DMS79 (cell line): Measurements from ENCODE around the gene DUSP1.

ENCODE experiments used
- DNase-seq: peaks from one replicate; lab custom pipeline; 2025; lab: John Stamatoyannopoulos, UW

The DUSP1 gene

GRCh38 chr5:172762214-172763119, 8.5 kb downstream of the DUSP1 start:
- no peak for DNase-seq

GRCh38 chr5:172760959-172761358, 10.0 kb downstream of the DUSP1 start:
- no peak for DNase-seq

DNA sequence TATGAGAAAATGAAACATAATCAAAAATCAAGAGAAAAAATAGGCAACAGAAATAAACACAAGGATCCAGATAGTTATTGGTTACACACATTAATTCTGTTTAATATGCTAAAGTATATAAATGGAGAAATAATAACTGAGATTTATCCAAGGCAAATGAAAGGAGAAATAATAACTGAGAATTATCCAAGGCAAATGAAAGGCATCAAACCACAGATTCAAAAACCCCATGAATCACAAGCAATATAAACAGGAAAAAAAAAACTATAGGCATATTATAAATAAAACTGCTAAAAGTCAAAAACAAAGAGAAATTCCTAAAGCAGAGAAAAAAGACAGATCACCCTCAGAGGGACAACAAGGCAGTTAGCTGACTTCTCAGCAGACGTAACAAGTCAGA, 10.9 kb downstream of the DUSP1 start:
- no peak for DNase-seq

GRCh38 chr5:172758834-172759149, 12.2 kb downstream of the DUSP1 start:
- DNase-seq, result no peak

DNA sequence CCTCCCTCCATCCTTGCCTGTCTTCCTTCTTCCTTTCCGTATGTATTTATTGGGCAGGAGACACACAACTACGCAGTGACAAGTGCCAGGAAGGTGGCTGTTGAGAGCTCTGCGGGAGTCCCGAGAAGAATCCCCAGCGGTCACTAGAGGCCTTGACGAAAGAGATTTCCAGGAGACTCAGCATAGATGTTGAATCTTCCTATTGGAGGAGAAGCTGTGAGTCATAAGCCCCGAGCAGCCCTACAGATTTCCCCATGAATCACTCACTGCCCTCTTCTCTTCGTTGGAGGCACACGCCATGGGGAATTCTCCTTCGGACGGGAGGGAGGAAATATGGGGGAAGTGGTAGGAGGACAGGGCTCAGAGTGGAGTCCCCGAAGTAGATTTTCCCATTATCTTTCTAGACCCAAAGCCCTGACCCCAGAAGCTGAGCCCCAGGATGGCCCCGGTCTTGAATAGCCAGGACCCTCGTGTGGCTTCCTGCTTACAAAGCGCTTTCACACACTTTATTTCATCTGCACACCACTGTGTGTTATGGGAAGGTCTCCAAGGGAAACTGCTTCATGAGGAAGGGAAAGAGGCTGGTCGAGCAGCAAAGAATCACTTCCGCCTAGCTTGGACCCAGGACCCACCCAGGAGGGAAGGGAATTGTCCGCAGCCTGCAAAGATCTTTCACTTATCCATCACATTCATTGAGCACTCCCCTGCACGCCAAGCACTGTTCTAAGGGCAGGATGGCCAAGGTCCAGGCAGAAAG, 12.7 kb downstream of the DUSP1 start:
- DNase-seq, result no peak

DNA sequence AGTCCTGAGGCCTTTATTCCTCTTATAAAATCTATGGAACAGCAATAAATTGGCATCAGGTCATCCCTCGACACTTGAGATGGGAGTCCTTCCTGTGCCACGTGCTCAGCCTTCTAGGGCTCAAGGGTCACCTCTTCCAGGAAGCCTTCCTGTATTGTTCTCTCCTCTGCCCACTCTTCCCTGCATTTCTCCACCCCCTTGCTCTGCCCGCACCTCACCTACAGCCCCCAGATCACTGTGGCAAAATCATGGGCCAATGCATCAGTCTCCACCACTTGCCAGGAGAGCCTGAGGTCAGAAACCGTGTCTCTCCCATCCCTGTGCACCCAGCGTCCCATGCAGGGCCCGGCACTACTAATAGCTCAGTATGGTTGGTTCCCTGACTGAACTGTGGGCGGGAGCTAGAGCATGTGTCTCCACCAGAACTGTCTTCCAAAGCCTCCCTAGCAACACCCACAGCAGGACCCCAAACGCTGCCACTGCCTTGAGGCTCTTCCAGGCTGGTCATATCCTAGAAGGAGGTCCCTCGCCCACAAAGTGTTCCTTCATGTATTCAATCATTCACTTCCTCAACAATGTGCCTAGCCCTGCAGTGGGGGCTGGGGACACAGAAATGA, 13.5 kb downstream of the DUSP1 start:
- no peak for DNase-seq

GRCh38 chr5:172756764-172757393, 14.1 kb downstream of the DUSP1 start:
- DNase-seq, result no peak

GRCh38 chr5:172754596-172755356, 16.2 kb downstream of the DUSP1 start:
- no peak for DNase-seq

DNA sequence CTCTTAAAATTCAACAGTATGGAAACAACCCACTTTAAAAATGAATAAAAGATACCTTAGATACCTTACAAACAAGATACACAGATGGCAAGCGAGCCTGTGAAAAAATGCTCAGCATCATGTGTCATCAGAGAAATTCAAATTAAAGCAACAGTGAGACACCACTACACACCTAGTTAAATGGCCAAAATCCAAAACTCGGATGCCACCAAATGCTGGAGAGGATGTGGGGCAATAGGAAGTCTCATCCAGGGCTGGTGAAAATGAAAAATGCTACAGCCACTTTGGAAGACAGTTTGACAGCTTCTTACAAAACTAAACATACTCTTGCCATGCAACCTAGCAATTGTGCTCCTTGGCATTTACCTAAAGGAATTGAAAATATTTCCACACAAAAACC, 17.9 kb downstream of the DUSP1 start:
- DNase-seq, result no peak

DNA sequence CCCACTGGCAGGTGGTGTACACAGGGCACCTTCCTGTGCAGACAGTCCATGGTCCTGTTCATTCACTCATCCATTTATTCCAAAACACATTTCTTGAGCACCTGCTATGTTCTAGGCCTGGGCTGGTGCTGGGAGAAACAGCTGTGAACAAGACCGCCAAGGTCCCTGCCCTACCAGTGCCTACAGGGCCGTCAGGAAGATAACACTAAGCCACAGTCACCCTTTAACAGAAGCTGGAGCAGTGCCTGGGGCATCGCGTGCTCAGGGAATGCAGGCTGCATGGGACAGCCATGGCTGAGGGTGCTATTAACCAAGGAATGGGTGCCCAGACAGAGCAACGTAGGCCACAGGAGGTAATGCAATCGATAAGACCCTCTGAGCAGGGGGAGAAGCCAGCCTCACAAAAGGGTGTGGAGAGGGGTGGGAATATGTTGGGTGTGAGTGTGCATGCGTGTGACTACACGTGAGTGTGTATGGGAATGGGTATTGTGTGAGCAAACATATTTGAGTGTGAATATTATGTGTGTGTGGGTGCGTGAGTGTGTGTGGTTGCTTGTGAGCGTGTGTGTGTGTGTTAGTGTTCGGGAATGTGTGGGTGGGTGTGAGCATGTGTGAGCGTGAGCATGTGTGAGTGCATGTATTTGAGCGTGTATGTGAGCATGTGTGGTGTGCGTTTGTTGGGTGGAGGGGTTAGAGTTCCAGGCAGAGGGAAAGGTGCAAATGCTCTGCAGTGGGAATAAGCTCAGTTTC, 19.1 kb downstream of the DUSP1 start:
- no peak for DNase-seq

DNA sequence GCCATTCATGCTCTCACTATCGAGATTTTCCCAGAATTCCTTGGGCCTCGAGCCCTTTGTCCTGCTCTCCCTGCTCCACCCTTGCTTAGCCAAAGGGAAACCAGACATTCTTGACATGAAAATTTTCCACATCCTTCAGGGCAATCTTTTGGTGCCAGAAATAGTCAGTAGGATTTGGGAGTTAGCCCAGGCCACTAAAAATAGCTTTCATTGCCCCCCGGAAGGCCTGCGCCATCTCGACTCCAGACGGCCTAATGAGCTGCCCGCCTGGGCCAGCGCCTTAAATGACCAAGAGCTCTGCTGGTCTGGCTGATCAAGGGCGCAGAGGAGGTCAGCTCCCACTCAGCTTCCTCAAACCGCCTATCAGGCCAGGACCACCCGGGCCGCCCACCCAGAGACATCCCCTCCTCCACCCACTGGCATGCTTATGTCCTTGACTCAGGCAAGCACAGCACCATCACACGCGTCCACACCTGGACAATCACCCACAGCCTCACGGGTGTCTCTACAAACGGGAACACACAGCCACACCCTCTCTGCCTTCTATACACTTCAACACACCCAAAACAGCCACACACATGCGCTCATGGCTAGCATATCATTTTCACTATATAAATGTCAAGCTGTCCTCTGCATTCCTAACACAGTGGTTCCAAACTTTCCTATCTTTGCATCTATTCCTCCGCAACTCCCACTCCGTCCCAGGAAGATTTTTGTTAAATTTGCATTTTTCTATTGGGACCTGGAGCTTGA, 20.9 kb downstream of the DUSP1 start:
- DNase-seq, result no peak

- DNase-seq, result no peak
Observed at GRCh38 chr5:172749076-172749475, 21.9 kb downstream of the DUSP1 start.

GRCh38 chr5:172748341-172748843, 22.6 kb downstream of the DUSP1 start:
- DNase-seq, result no peak

GRCh38 chr5:172747471-172747870, 23.5 kb downstream of the DUSP1 start:
- no peak for DNase-seq

DNA sequence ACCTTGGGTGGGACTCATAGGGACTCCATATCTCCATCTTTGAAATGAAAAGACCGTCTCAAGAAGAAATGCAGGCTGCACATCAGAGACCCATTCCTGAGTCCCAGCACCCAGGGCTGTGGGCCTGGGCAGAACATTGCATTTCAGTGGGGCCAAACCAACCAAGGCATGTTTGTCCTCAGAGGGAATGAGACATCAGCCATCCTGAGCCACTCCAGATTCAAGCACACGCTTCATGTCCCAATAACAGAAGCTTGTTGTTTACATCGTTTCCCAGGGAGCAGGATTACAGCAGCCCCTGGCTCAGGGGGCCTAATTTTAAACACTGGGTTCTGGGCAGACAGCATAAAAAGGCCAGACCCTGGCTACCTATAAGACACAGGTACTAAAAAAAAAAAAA, 24.3 kb downstream of the DUSP1 start:
- DNase-seq, result no peak

DNA sequence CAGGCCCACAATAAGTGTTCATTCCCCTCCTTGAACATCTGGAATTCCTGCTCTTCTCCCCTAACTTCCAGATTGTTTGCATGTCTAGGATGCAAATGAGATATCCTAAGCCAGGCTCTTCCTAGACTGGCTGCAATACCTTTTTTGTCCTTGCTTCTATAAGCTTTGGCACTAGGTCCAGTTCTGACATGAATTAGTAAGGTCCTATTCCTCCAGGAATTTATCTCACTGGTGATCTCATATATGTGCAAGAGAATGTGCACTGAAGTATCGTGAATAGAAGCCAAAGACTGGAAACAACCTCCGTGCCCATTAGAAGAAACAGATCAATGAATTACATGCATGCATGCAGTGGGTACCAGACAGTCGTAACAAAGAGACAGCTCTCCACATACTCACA, 25.2 kb downstream of the DUSP1 start:
- DNase-seq, result no peak

GRCh38 chr5:172745406-172745805, 25.6 kb downstream of the DUSP1 start:
- DNase-seq, result no peak

- no peak for DNase-seq
Observed at GRCh38 chr5:172744123-172745104, 26.6 kb downstream of the DUSP1 start.
